Neural progenitor cell (in vitro differentiated cells): ENCODE data around the gene WFS1.

Experiments used
- EZH2 ChIP-seq: fragments of 200-600 bp; sonication (generic); IDR thresholded peaks from 2 replicates; pipeline ENCODE4 v1.6.1; 2017; ENCODE audit warnings: antibody characterized with exemption, mild to moderate bottlenecking, moderate library complexity
- EZH2phosphoT487 ChIP-seq: fragments of 200-600 bp; sonication (generic); IDR thresholded peaks from 2 replicates; pipeline ENCODE4 v1.6.1; 2017; ENCODE audit warnings: antibody characterized with exemption
- TF ChIP-seq, protein P1 (sequence below): fragments of 200-600 bp; sonication (generic); IDR thresholded peaks from 2 replicates; pipeline ENCODE4 v1.5.1; 2017; ENCODE audit warnings: antibody characterized with exemption, mild to moderate bottlenecking

DNA sequence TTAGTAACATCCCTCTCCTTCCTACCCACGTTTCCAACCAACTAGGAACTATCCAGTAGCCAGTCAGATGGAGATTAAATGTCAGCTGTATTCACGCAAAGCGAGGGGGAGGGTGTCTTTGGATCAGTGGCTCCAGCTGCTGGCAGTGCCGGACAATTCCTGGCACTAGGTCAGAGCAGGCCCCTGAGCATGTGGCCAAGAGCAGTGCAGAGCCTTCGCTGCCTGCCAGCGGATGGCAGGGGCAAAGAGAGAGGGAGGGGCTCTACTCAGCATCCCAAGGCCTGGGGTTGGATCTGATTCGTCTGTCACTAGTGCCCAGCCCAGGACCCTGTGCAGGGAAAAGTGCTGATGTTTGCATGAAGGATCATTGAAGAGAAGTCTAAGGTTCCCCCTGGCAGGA is 40.6 kb upstream of the WFS1 start:
- TF ChIP-seq, protein P1, sequence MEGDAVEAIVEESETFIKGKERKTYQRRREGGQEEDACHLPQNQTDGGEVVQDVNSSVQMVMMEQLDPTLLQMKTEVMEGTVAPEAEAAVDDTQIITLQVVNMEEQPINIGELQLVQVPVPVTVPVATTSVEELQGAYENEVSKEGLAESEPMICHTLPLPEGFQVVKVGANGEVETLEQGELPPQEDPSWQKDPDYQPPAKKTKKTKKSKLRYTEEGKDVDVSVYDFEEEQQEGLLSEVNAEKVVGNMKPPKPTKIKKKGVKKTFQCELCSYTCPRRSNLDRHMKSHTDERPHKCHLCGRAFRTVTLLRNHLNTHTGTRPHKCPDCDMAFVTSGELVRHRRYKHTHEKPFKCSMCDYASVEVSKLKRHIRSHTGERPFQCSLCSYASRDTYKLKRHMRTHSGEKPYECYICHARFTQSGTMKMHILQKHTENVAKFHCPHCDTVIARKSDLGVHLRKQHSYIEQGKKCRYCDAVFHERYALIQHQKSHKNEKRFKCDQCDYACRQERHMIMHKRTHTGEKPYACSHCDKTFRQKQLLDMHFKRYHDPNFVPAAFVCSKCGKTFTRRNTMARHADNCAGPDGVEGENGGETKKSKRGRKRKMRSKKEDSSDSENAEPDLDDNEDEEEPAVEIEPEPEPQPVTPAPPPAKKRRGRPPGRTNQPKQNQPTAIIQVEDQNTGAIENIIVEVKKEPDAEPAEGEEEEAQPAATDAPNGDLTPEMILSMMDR, result no peak
- TF ChIP-seq EZH2phosphoT487 (no peak), EZH2 (no peak)
